Measurements from ENCODE around the gene TNFRSF18.

The TNFRSF18 gene

DNA sequence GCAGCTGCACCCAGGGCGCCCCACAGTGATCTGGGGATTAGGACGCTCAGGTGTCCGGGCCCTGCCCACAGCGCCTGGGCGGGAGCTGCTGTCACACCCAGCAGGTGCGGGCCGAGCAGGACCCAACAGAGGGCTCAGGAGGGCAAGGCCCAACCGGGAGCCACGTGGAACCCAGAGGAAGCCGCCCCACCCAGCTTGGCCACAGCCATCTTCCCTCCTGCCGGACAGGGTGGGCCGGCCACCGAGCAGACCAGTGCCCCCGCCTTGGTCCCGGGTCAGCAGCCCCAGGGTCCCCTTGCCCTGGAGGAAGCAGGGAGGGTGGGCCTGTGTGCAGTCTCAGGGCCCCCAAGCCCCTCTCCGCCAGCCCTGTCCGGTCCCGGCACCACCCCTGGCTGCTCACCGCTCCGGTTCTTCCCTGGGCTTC is 39.0 kb downstream of the TNFRSF18 start:
- TF ChIP-seq, protein P1, sequence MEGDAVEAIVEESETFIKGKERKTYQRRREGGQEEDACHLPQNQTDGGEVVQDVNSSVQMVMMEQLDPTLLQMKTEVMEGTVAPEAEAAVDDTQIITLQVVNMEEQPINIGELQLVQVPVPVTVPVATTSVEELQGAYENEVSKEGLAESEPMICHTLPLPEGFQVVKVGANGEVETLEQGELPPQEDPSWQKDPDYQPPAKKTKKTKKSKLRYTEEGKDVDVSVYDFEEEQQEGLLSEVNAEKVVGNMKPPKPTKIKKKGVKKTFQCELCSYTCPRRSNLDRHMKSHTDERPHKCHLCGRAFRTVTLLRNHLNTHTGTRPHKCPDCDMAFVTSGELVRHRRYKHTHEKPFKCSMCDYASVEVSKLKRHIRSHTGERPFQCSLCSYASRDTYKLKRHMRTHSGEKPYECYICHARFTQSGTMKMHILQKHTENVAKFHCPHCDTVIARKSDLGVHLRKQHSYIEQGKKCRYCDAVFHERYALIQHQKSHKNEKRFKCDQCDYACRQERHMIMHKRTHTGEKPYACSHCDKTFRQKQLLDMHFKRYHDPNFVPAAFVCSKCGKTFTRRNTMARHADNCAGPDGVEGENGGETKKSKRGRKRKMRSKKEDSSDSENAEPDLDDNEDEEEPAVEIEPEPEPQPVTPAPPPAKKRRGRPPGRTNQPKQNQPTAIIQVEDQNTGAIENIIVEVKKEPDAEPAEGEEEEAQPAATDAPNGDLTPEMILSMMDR (IDR thresholded peaks at IDR 0.05; ENCODE audit: low read depth, low read length, poor library complexity, severe bottlenecking), result no peak
- TF ChIP-seq EZH2phosphoT487 (IDR thresholded peaks at IDR 0.05; ENCODE audit: borderline replicate concordance, low read length), result no peak
- H3K79me2 ChIP-seq (ENCODE audit: control insufficient read depth, low read length), result no peaks in the 10 kb centered on the region
- H3K27me3 ChIP-seq (ENCODE audit: control insufficient read depth, low read length), result peaks cover 40% of the 10 kb centered on the region
- H3K27ac ChIP-seq (ENCODE audit: low read depth, low read length), result no peak overlapping the region
- no peaks in the 10 kb centered on the region for H3K36me3 ChIP-seq (ENCODE audit: control insufficient read depth, low read length)
- H3K4me3 ChIP-seq (ENCODE audit: low read length), result no peak overlapping the region
- H3K9me2 ChIP-seq (replicated peaks; ENCODE audit: control insufficient read depth, low read length), result no peaks in the 10 kb centered on the region
- H3F3A ChIP-seq (ENCODE audit: control insufficient read depth, insufficient read depth), result no peaks in the 10 kb centered on the region
- H4K20me1 ChIP-seq (ENCODE audit: control insufficient read depth, insufficient read depth, low read depth, low read length), result no peaks in the 10 kb centered on the region
- H3K9me3 ChIP-seq (ENCODE audit: control insufficient read depth, insufficient read depth, low read length), result no peaks in the 10 kb centered on the region
- no peak overlapping the region for H3K4me2 ChIP-seq (ENCODE audit: low read length)
- peaks cover 32% of the 10 kb centered on the region for H3K4me1 ChIP-seq (ENCODE audit: control insufficient read depth, low read length)

DNA sequence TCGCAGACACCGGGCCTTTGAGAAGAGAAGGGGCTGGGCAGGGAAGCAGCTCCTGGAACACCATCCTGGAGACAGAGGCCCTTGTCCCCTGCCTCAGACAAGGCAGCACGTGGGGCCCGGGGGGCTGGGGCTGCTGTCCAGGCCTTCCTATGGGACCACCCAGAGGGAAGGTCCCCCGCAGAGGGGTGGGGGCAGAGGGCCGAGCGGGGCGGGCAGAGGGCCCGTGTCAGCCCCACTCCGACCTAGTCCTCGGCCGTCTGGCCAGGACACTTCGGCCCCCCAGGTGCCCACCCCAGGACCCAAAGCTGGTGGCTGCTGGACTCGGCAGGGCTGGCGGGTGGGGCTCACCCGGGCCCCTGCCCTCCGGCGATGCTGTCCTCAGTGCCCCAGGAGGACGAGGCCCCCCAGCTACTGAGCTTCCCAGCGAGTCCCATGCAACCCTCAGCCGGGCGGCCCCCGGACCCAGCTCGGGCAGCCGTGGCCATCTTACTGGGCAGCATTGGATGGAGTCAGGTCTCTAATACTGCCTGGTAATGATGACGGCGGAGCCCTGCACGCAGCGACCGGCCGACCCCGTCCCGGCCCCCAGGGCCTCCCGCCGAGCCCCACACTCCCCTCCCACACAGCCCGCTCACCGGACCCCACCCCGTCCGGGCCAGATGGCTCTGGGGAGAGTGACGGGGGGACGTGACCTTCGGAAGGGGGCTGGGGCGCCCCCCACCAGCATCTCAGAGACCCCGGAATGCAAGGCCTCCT is 39.6 kb downstream of the TNFRSF18 start:
- Histone ChIP-seq H3K27ac (ENCODE audit: low read depth, low read length) (no peak overlapping the region), H3K9me2 (replicated peaks; ENCODE audit: control insufficient read depth, low read length) (no peaks in the 10 kb centered on the region), H3K27me3 (ENCODE audit: control insufficient read depth, low read length) (peaks cover 34% of the 10 kb centered on the region), H4K20me1 (ENCODE audit: control insufficient read depth, insufficient read depth, low read depth, low read length) (no peaks in the 10 kb centered on the region), H3F3A (ENCODE audit: control insufficient read depth, insufficient read depth) (no peaks in the 10 kb centered on the region), H3K36me3 (ENCODE audit: control insufficient read depth, low read length) (no peaks in the 10 kb centered on the region), H3K79me2 (ENCODE audit: control insufficient read depth, low read length) (no peaks in the 10 kb centered on the region), H3K4me2 (ENCODE audit: low read length) (no peak overlapping the region), H3K4me1 (ENCODE audit: control insufficient read depth, low read length) (peaks cover 26% of the 10 kb centered on the region), H3K4me3 (ENCODE audit: low read length) (no peak overlapping the region), H3K9me3 (ENCODE audit: control insufficient read depth, insufficient read depth, low read length) (no peaks in the 10 kb centered on the region)
- TF ChIP-seq, protein P1 (IDR thresholded peaks at IDR 0.05; ENCODE audit: low read depth, low read length, poor library complexity, severe bottlenecking), result no peak
- no peak for TF ChIP-seq EZH2phosphoT487 (IDR thresholded peaks at IDR 0.05; ENCODE audit: borderline replicate concordance, low read length)

DNA sequence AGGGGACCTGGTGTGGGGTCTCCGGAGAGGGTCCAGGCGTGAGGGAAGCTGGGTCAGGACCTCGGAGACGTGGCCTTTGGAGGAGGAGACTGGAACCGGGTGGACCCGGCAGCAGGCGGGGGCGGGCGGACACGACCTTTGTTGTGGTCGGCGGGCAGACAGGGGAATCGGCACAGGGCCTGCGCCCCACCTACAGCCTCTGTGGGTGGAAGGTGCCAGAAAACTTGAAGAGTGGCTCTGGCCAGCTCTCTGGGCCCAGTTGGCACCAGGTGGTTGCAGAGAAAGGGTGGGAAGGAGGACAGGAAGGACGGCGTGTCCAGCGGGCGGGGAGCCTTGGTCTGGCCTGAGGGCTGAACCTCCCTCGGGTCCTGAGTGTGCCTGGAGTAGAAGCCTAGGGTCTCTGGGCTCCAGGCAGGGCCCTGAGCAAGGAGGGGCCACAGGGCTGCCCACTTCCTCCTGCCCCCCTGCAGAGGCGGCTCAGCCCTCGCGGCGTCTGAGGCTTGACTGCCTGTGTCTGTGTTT is 40.4 kb downstream of the TNFRSF18 start:
- H3K79me2 ChIP-seq (ENCODE audit: control insufficient read depth, low read length), result no peaks in the 10 kb centered on the region
- peaks cover 17% of the 10 kb centered on the region for H3K4me1 ChIP-seq (ENCODE audit: control insufficient read depth, low read length)
- no peak overlapping the region for H3K4me3 ChIP-seq (ENCODE audit: low read length)
- no peak overlapping the region for H3K27ac ChIP-seq (ENCODE audit: low read depth, low read length)
- no peaks in the 10 kb centered on the region for H4K20me1 ChIP-seq (ENCODE audit: control insufficient read depth, insufficient read depth, low read depth, low read length)
- H3F3A ChIP-seq (ENCODE audit: control insufficient read depth, insufficient read depth), result no peaks in the 10 kb centered on the region
- H3K9me2 ChIP-seq (replicated peaks; ENCODE audit: control insufficient read depth, low read length), result no peaks in the 10 kb centered on the region
- no peaks in the 10 kb centered on the region for H3K36me3 ChIP-seq (ENCODE audit: control insufficient read depth, low read length)
- H3K9me3 ChIP-seq (ENCODE audit: control insufficient read depth, insufficient read depth, low read length), result no peaks in the 10 kb centered on the region
- peaks cover 25% of the 10 kb centered on the region for H3K27me3 ChIP-seq (ENCODE audit: control insufficient read depth, low read length)
- H3K4me2 ChIP-seq (ENCODE audit: low read length), result no peak overlapping the region
- TF ChIP-seq EZH2phosphoT487 (IDR thresholded peaks at IDR 0.05; ENCODE audit: borderline replicate concordance, low read length), result no peak
- TF ChIP-seq, protein P1 (IDR thresholded peaks at IDR 0.05; ENCODE audit: low read depth, low read length, poor library complexity, severe bottlenecking), result no peak

Data from DOHH2 (cell line).